CD14-positive monocyte (primary cell): ENCODE data around the gene CLDN5. TPM values are rescaled to one million over a fixed set of nuclear protein-coding genes. Genes with fewer than 3 reads are reported as not detected.
A peak's percentile ranks its signal among the peaks of the same experiment; 100 is the strongest.

Experiments
- DNase-seq, 3 donors: peaks; one replicate each; pipeline ENCODE4 v3.0.0-alpha.2; 2011 to 2022
- H2AFZ ChIP-seq: 2 replicates; pipeline ENCODE4 v1.6.0; 2012; ENCODE audit warnings: mild to moderate bottlenecking, low read depth, low read length, inconsistent platforms; ENCODE audit not compliant: insufficient read depth, poor library complexity, severe bottlenecking
- H3K27ac ChIP-seq, 2 donors: 1 replicate in 1 of 2; 2 replicates in 1 of 2; pipeline ENCODE4 v1.5.1; 2012 to 2013; ENCODE audit warnings: low read length in 2 of 2, control low read depth in 1 of 2, inconsistent platforms in 1 of 2, low read depth in 1 of 2, mild to moderate bottlenecking in 1 of 2
- H3K27me3 ChIP-seq, 2 donors: one replicate each; pipeline versions ENCODE4 v1.6.0 to v1.6.1; 2011 to 2013; ENCODE audit warnings: low read length in 2 of 2; ENCODE audit not compliant: control insufficient read depth in 2 of 2, insufficient read depth in 2 of 2
- H3K36me3 ChIP-seq, 2 donors: replicated peaks in 1 of 2; 1 replicate in 1 of 2; 2 replicates in 1 of 2; pipeline versions ENCODE4 v1.5.1 to v1.6.1; 2012 to 2013; ENCODE audit warnings: low read length in 2 of 2, control low read depth in 1 of 2, inconsistent platforms in 1 of 2, mild to moderate bottlenecking in 1 of 2; ENCODE audit not compliant: insufficient read depth in 2 of 2, control insufficient read depth in 1 of 2
- H3K4me1 ChIP-seq, 2 donors: 1 replicate in 1 of 2; 2 replicates in 1 of 2; pipeline versions ENCODE4 v1.5.1 to v1.6.1; 2012 to 2013; ENCODE audit warnings: low read length in 2 of 2, control low read depth in 1 of 2, inconsistent platforms in 1 of 2, mild to moderate bottlenecking in 1 of 2, moderate library complexity in 1 of 2; ENCODE audit not compliant: insufficient read depth in 2 of 2, control insufficient read depth in 1 of 2
- H3K4me2 ChIP-seq: replicated peaks from 2 replicates; pipeline ENCODE3; 2012; ENCODE audit warnings: low read length, moderate library complexity, mild to moderate bottlenecking; ENCODE audit not compliant: poor library complexity, severe bottlenecking; ENCODE audit errors: extremely low read depth
- H3K4me3 ChIP-seq, 3 experiments: fragments of 200-600 bp in 1 of 3; sonication (generic) in 1 of 3; replicated peaks in 1 of 3; 1 replicate in 2 of 3; 2 replicates in 1 of 3; pipeline ENCODE4 v1.5.1; 2011 to 2013; ENCODE audit warnings: low read length in 3 of 3, mild to moderate bottlenecking in 3 of 3, control low read depth in 2 of 3, low read depth in 2 of 3, inconsistent platforms in 1 of 3, moderate library complexity in 1 of 3
- H3K79me2 ChIP-seq: 2 replicates; pipeline ENCODE4 v1.6.0; 2012; ENCODE audit warnings: mild to moderate bottlenecking, control low read depth, inconsistent platforms, low read length, moderate library complexity; ENCODE audit not compliant: insufficient read depth
- H3K9ac ChIP-seq: 2 replicates; pipeline ENCODE4 v1.6.0; 2017; ENCODE audit warnings: low read length, mild to moderate bottlenecking; ENCODE audit not compliant: insufficient read depth, poor library complexity, severe bottlenecking
- H3K9me3 ChIP-seq, 2 donors: replicated peaks in 1 of 2; 1 replicate in 1 of 2; 2 replicates in 1 of 2; pipeline versions ENCODE4 v1.5.1 to v1.6.1; 2012 to 2013; ENCODE audit warnings: low read length in 2 of 2, control low read depth in 1 of 2; ENCODE audit not compliant: control insufficient read depth in 1 of 2, insufficient read depth in 1 of 2
- H4K20me1 ChIP-seq: 2 replicates; pipeline ENCODE4 v1.6.0; 2012; ENCODE audit warnings: mild to moderate bottlenecking, low read length, control low read depth, moderate library complexity; ENCODE audit not compliant: insufficient read depth
- H3K27ac Mint-ChIP-seq, 7 donors: one replicate each; pipeline ENCODE4 v1.8.0; 2020; ENCODE audit warnings: mild to moderate bottlenecking in 7 of 7, mixed read lengths in 7 of 7, moderate library complexity in 6 of 7, inconsistent platforms in 2 of 7
- H3K27me3 Mint-ChIP-seq, 3 donors: one replicate each; pipeline ENCODE4 v1.8.0; 2021 to 2022; ENCODE audit warnings: low read depth in 3 of 3, mild to moderate bottlenecking in 3 of 3, mixed read lengths in 3 of 3, moderate library complexity in 3 of 3, inconsistent platforms in 1 of 3
- H3K36me3 Mint-ChIP-seq, 2 donors: one replicate each; pipeline ENCODE4 v1.8.0; 2020; ENCODE audit warnings: mixed read lengths in 2 of 2, inconsistent platforms in 1 of 2, mild to moderate bottlenecking in 1 of 2
- H3K4me1 Mint-ChIP-seq: one replicate; pipeline ENCODE4 v1.8.0; 2020; ENCODE audit warnings: mild to moderate bottlenecking, mixed read lengths
- H3K4me3 Mint-ChIP-seq, 2 donors: one replicate each; pipeline ENCODE4 v1.8.0; 2020; ENCODE audit warnings: mild to moderate bottlenecking in 2 of 2, mixed read lengths in 2 of 2, moderate library complexity in 1 of 2
- H3K9me3 Mint-ChIP-seq, 7 donors: one replicate each; pipeline ENCODE4 v1.8.0; 2020 to 2022; ENCODE audit warnings: mixed read lengths in 7 of 7, mild to moderate bottlenecking in 6 of 7, moderate library complexity in 6 of 7, inconsistent platforms in 2 of 7
- WGBS: methylation state at CpG from one replicate; pipeline ENCODE4 v1.1.5; 2013; ENCODE audit warnings: missing lambda C conversion rate; ENCODE audit not compliant: insufficient coverage; 5-methylcytosine and 5-hydroxymethylcytosine counted together
- intact Hi-C, 2 donors: fragments of 100-400 bp; cut with micrococcal nuclease; formaldehyde crosslinking; loops; one replicate each; pipeline versions ENCODE4 v1.15.0 to v1.15.1; 2023
- polyA minus RNA-seq: library from RNA; depleted of rRNA, polyadenylated mRNA; stranded (reverse); fragments of >200 nt; gene quantifications from 2 replicates; pipeline ENCODE4 v1.2.3, GENCODE V29; 2012
- polyA plus RNA-seq, 3 donors: library from polyadenylated mRNA; depleted of rRNA in 1 of 3; unstranded in 2 of 3; stranded (reverse) in 1 of 3; fragments of 300-500 nt in 2 of 3; fragments of >200 nt in 1 of 3; fragmentation: Illumina TruSeq in 2 of 3; gene quantifications; 1 replicate in 2 of 3; 2 replicates in 1 of 3; pipeline ENCODE4 v1.2.3, GENCODE V29; 2012 to 2021
- total RNA-seq, 12 experiments: library from RNA in 1 of 12; stranded (reverse) in 1 of 12; fragments of 120-200 nt in 1 of 12; gene quantifications; one replicate each; pipeline ENCODE4 v1.2.4 and lab custom pipeline; 2013 to 2026; ENCODE audit warnings: mixed read lengths in 6 of 12, inconsistent platforms in 1 of 12
- TF ChIP-seq, protein P1 (sequence below): fragments of 200-600 bp; IDR thresholded peaks from one replicate; pipeline ENCODE4 v1.8.0; 2022; ENCODE audit warnings: antibody characterized with exemption, mild to moderate bottlenecking

CLDN5 gene, protein sequence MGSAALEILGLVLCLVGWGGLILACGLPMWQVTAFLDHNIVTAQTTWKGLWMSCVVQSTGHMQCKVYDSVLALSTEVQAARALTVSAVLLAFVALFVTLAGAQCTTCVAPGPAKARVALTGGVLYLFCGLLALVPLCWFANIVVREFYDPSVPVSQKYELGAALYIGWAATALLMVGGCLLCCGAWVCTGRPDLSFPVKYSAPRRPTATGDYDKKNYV
- 0.37 TPM for total RNA-seq (2013)
- polyA plus RNA-seq: under 1 TPM; 0.05 to 0.35 (median 0.27) TPM
- 0.14 and 0.32 TPM in 2 replicates for polyA minus RNA-seq
- total RNA-seq (lab: John Stamatoyannopoulos, UW): 0 to 0.37 (median 0) reads per million in 11 experiments

DNA sequence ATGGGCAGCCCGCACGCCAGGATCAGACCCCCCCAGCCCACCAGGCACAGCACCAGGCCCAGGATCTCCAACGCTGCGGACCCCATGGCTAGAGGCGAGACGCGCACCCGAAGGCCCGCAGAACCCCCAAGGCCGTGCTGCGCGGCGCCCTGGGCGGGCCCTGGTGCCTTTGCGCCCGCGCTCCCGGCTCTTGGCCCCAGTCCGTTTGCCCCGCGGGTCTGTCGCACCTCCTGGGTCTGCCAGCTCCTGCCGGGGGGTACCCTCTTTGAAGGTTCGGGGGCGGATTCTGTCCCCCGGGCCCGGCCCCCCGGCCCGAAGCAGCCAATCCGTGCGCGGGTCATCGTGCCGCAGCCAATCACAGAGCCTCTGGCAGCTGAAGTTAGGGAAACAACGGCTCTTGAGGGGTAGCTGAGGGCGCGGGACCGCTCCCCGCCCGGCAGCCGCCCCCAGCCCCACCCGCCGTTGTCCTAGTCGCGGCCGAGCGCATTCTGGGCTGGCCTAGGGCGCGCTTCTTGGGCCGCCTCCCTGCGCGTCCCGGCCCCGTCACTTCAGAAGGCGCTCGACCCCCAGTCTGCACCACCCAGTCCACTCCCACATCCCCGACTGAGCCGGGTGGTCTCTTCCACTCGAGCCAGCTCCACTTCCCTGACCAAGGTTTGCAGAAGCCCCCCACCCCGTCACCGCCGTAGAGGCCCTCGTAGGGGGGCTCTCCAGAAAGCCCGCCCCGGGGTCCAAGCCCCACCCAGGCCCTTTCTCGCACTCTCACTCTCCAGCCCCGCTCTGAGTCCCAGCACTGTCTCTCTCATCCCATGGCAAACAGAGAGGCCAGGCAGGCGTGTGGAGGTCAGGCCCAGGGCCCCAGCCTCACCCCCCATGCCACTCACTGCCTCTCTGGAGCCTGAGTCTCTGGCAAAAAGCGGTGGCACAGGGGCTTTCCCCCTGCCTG, at the start of gene CLDN5:
CLDN5 (minus strand) TSS at position 241 of the 946 bp plus-strand sequence; CDS start at position 86, 155 bp downstream.
- peaks cover 0 to 17% of the 10 kb centered on the region in 2 donors for H3K4me1 ChIP-seq
- H4K20me1 ChIP-seq: no peaks in the 10 kb centered on the region
- Mint-ChIP-seq H3K9me3 (peaks cover 0 to 5% (median 1%) of the 10 kb centered on the region in 7 donors), H3K27ac (no peak within 1 kb of the TSS), H3K4me1 (peaks cover 13% of the 10 kb centered on the region), H3K36me3 (peaks cover 12 to 20% of the 10 kb centered on the region in 2 donors), H3K27me3 (peaks cover 35 to 56% (median 40%) of the 10 kb centered on the region in 3 donors), H3K4me3 (peak within 1 kb of the TSS; percentile 31 to 87)
- peak within 1 kb of the TSS; percentile 41 for H2AFZ ChIP-seq
- H3K36me3 ChIP-seq: no peaks in the 10 kb centered on the region
- peak within 1 kb of the TSS; percentile 56 for H3K4me2 ChIP-seq
- H3K9me3 ChIP-seq: no peaks in the 10 kb centered on the region
- no peak for DNase-seq
- H3K27me3 ChIP-seq: peaks cover 0 to 38% of the 10 kb centered on the region in 2 donors
- no peak within 1 kb of the TSS for H3K9ac ChIP-seq
- 6% methylated on average over 68 of the region's 69 CpGs for WGBS
- H3K4me3 ChIP-seq: peak within 1 kb of the TSS in 1 of 3 experiments; percentile 38
- intact Hi-C loops: no loop called here
- TF ChIP-seq, protein P1, sequence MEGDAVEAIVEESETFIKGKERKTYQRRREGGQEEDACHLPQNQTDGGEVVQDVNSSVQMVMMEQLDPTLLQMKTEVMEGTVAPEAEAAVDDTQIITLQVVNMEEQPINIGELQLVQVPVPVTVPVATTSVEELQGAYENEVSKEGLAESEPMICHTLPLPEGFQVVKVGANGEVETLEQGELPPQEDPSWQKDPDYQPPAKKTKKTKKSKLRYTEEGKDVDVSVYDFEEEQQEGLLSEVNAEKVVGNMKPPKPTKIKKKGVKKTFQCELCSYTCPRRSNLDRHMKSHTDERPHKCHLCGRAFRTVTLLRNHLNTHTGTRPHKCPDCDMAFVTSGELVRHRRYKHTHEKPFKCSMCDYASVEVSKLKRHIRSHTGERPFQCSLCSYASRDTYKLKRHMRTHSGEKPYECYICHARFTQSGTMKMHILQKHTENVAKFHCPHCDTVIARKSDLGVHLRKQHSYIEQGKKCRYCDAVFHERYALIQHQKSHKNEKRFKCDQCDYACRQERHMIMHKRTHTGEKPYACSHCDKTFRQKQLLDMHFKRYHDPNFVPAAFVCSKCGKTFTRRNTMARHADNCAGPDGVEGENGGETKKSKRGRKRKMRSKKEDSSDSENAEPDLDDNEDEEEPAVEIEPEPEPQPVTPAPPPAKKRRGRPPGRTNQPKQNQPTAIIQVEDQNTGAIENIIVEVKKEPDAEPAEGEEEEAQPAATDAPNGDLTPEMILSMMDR: no peak
- no peak within 1 kb of the TSS for H3K27ac ChIP-seq
- H3K79me2 ChIP-seq: no peaks in the 10 kb centered on the region

DNA sequence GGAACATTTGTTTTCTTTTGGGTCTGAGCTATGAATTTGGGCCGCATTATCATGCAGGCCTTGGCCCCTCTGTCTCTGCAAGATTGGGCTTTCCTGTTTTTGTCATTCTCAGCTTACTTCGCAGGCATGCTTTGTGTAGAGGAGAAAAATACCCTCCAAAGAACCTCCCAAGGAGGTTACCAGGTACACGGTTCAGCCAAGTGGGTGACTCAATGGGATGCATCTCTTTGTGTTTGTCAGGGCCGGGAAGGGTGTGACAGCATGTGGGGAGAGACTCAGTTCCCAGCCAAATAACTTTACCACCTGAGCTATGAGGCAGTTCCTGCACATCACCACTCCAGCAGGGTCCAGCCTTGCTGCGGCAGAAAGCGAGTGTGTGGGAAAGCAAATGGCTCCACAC, 47.8 kb upstream of the CLDN5 start:
- no peaks in the 10 kb centered on the region for H3K79me2 ChIP-seq
- intact Hi-C loops: no loop called here

More for the DNA sequence above, 47.8 kb upstream of the CLDN5 start:
- Mint-ChIP-seq H3K27me3 (peaks cover 2 to 6% (median 4%) of the 10 kb centered on the region in 3 donors), H3K36me3 (no peaks in the 10 kb centered on the region), H3K4me1 (peaks cover 9% of the 10 kb centered on the region), H3K27ac (no peak overlapping the region), H3K9me3 (no peaks in the 10 kb centered on the region), H3K4me3 (no peak overlapping the region)
- Histone ChIP-seq H3K36me3 (no peaks in the 10 kb centered on the region), H3K9me3 (no peaks in the 10 kb centered on the region), H3K4me2 (no peak overlapping the region), H3K4me1 (peaks cover 7 to 10% of the 10 kb centered on the region in 2 donors), H3K27ac (no peak overlapping the region), H3K9ac (no peak overlapping the region), H2AFZ (no peak overlapping the region), H3K27me3 (no peaks in the 10 kb centered on the region), H3K4me3 (no peak overlapping the region), H4K20me1 (no peaks in the 10 kb centered on the region)
- TF ChIP-seq, protein P1: no peak
- DNase-seq: no peak
- no CpG with 5 or more reads among the region's 6 CpGs for WGBS
